ENCODE data around the gene MFF. TPM values are rescaled to one million over a fixed set of nuclear protein-coding genes. Genes with fewer than 3 reads are reported as not detected.

MFF gene
- total RNA-seq, 1 experiment from 2014 or later, result 68.2 TPM

DNA sequence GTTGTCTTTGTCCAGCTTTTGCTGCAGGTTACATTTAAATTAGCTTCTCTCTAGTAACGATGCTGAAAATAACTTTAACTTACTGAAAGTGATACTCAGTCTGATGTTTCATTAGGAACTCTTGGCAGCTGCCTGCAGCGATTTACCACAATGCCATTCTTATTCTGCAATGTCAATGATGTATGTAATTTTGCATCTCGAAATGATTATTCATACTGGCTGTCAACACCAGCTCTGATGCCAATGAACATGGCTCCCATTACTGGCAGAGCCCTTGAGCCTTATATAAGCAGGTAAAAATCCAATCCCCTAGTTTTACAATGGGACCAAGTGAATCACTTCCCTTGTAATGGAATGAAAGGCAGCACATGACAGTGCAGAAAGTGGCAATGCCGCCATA lies 16.3 kb upstream of the MFF start (continued):
- TF ChIP-seq REST (IDR thresholded peaks at IDR 0.05; ENCODE audit: low read depth) (no peak), TCF7L2 (IDR thresholded peaks at IDR 0.05; ENCODE audit: borderline replicate concordance, extremely low read depth, insufficient read depth, insufficient read length) (no peak), POLR2A (IDR thresholded peaks at IDR 0.05; ENCODE audit: borderline replicate concordance, extremely low read depth, insufficient read depth, insufficient read length) (no peak)
- TF ChIP-seq, protein P1, sequence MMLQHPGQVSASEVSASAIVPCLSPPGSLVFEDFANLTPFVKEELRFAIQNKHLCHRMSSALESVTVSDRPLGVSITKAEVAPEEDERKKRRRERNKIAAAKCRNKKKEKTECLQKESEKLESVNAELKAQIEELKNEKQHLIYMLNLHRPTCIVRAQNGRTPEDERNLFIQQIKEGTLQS (IDR thresholded peaks at IDR 0.05), result no peak

DNA sequence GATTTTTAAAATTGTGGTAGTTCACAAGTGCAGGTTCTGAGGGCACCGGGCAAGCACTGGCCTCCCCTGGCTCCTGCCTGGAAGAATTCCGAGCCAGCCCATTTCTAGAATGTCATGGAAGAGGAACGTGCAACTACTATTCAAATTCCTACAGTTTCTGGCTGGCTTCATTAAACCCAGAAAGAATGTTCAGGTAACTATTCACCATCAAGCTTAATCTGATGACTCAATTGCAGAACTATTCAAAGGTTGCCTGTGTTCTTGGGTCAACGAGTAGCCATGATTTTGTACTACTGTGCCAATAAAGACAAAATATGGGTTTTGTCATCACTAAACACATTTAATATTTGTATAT lies 14.3 kb upstream of the MFF start:
- no peaks in the 10 kb centered on the region for H3K27me3 ChIP-seq (ENCODE audit: insufficient read depth, low read length)
- TF ChIP-seq ZFX (IDR thresholded peaks at IDR 0.05) (no peak), FOSL1 (IDR thresholded peaks at IDR 0.05; ENCODE audit: low read depth) (peak; percentile 49), CBX3 (IDR thresholded peaks at IDR 0.05; ENCODE audit: low read depth) (no peak), TCF7L2 (IDR thresholded peaks at IDR 0.05; ENCODE audit: borderline replicate concordance, extremely low read depth, insufficient read depth, insufficient read length) (no peak), POLR2A (IDR thresholded peaks at IDR 0.05; ENCODE audit: borderline replicate concordance, extremely low read depth, insufficient read depth, insufficient read length) (no peak), REST (IDR thresholded peaks at IDR 0.05; ENCODE audit: low read depth) (no peak), CEBPB (IDR thresholded peaks at IDR 0.05; ENCODE audit: low read depth) (no peak), ZBTB33 (IDR thresholded peaks at IDR 0.05; ENCODE audit: extremely low read depth, insufficient replicate concordance, low read length) (no peak), JUND (IDR thresholded peaks at IDR 0.05) (peak; percentile 50), RAD21 (IDR thresholded peaks at IDR 0.05; ENCODE audit: low read depth) (no peak), ZNF274 (IDR thresholded peaks at IDR 0.05; ENCODE audit: low read depth, low read length) (no peak), SRF (IDR thresholded peaks at IDR 0.05; ENCODE audit: low read depth) (no peak), EZH2phosphoT487 (IDR thresholded peaks at IDR 0.05; ENCODE audit: borderline replicate concordance) (no peak)
- TF ChIP-seq, protein P1 (IDR thresholded peaks at IDR 0.05), result no peak
- TF ChIP-seq, protein P2, sequence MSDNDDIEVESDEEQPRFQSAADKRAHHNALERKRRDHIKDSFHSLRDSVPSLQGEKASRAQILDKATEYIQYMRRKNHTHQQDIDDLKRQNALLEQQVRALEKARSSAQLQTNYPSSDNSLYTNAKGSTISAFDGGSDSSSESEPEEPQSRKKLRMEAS (IDR thresholded peaks at IDR 0.05), result peak; percentile 23; the same call in 1 of the 2 replicates
- H3K9me2 ChIP-seq (ENCODE audit: insufficient read depth), result no peaks in the 10 kb centered on the region
- H3K4me3 ChIP-seq (replicated peaks in 1 of 2; ENCODE audit: low read depth in 1 of 2, low read length in 2 of 2), result peak overlapping the region in 1 of 2 experiments; percentile 23; a peak in 1 of 4 replicates
- H2AFZ ChIP-seq (ENCODE audit: low read depth, low read length, poor library complexity, severe bottlenecking), result peak overlapping the region; percentile 1
- H3K4me1 ChIP-seq (ENCODE audit: control insufficient read depth in 1 of 2, insufficient read depth in 2 of 2, low read length in 2 of 2), result peaks cover 13 to 27% of the 10 kb centered on the region in 2 experiments
- intact Hi-C loops (cut with micrococcal nuclease), result no loop called here
- H3K9ac ChIP-seq (ENCODE audit: low read length), result peak overlapping the region; percentile 26; the same call in 1 of the 2 replicates
- no TSS peak for BruUV-seq (replicated peaks)
- no peaks in the 10 kb centered on the region for H3K36me3 ChIP-seq (ENCODE audit: control insufficient read depth in 1 of 2, insufficient read depth in 2 of 2, low read length in 2 of 2)
- peak overlapping the region; percentile 64 for H3K4me2 ChIP-seq (ENCODE audit: low read length)
- RAD21 ChIA-PET (ENCODE audit: low non-redundant PET in 1 of 2, low total read pairs in 2 of 2, uncharacterized antibody in 2 of 2, unreplicated experiment in 2 of 2), result no interaction called here
- no peaks in the 10 kb centered on the region for H3K9me3 ChIP-seq (ENCODE audit: control insufficient read depth in 1 of 2, insufficient read depth in 1 of 2, low read depth in 1 of 2, low read length in 2 of 2)
- peak; percentile 28 for DNase-seq (ENCODE audit: low read depth, low spot score)
- CTCF ChIA-PET, result no interaction called here
- no peaks in the 10 kb centered on the region for H4K20me1 ChIP-seq (ENCODE audit: insufficient read depth)
- ATAC-seq, result peak; percentile 75
- H3K79me2 ChIP-seq (ENCODE audit: insufficient read depth, low read length), result no peaks in the 10 kb centered on the region
- POLR2A ChIA-PET, result no interaction called here
- peak overlapping the region; percentile 49; the same call in 1 of the 2 replicates for H3K27ac ChIP-seq (ENCODE audit: low read depth, low read length)

Measured in HCT116 (cell line).